Transverse colon (tissue), 4 donors: Measurements from ENCODE around the gene INTS3. TPM values are rescaled to one million over a fixed set of nuclear protein-coding genes. Genes with fewer than 3 reads are reported as not detected.

Source experiments
- DNase-seq: peaks from one replicate; pipeline ENCODE4 v3.0.0-alpha.2; 2019
- H3K27ac ChIP-seq, 4 donors: fragments of 200-600 bp; sonication (generic); 2 replicates each; pipeline ENCODE4 v1.5.1; 2016 to 2018; ENCODE audit warnings: inconsistent platforms in 4 of 4
- H3K27me3 ChIP-seq: fragments of 200-600 bp; sonication (generic); 2 replicates; pipeline ENCODE4 v1.5.1; 2017; ENCODE audit warnings: inconsistent platforms
- H3K36me3 ChIP-seq, 4 donors: fragments of 200-600 bp; sonication (generic); 2 replicates each; pipeline ENCODE4 v1.5.1; 2017 to 2019; ENCODE audit warnings: inconsistent platforms in 4 of 4
- H3K4me1 ChIP-seq, 4 donors: fragments of 200-600 bp; sonication (generic); 2 replicates each; pipeline ENCODE4 v1.5.1; 2017 to 2020; ENCODE audit warnings: inconsistent platforms in 4 of 4
- H3K4me3 ChIP-seq, 4 donors: fragments of 200-600 bp; sonication (generic); 1 replicate in 1 of 4; 2 replicates in 3 of 4; pipeline versions ENCODE4 v1.5.1 to v1.6.1; 2017 to 2019; ENCODE audit warnings: inconsistent platforms in 4 of 4
- H3K9me3 ChIP-seq, 2 donors: fragments of 200-600 bp; sonication (generic); 2 replicates each; pipeline ENCODE4 v1.5.1; 2017 to 2019; ENCODE audit warnings: inconsistent platforms in 2 of 2
- CTCF ChIP-seq, 5 experiments: fragments of 200-600 bp in 3 of 5; fragments of 450-650 bp in 2 of 5; sonication (generic) in 3 of 5; IDR thresholded peaks; 1 replicate in 2 of 5; 2 replicates in 3 of 5; pipeline ENCODE4 v1.5.1; 2016 to 2017; ENCODE audit warnings: antibody characterized with exemption in 5 of 5, inconsistent platforms in 3 of 5, mild to moderate bottlenecking in 2 of 5, moderate library complexity in 1 of 5
- EP300 ChIP-seq: sonication (generic); formaldehyde crosslinking; IDR thresholded peaks from one replicate; pipeline ENCODE4 v1.6.1; 2017; ENCODE audit warnings: antibody characterized with exemption, low read depth
- POLR2A ChIP-seq: fragments of 450-650 bp; IDR thresholded peaks from one replicate; pipeline ENCODE4 v1.6.1; 2016; ENCODE audit warnings: antibody characterized with exemption, mild to moderate bottlenecking, moderate library complexity
- POLR2AphosphoS5 ChIP-seq, 3 donors: sonication (generic); formaldehyde crosslinking; IDR thresholded peaks; one replicate each; pipeline ENCODE4 v1.6.1; 2016; ENCODE audit warnings: antibody characterized with exemption in 3 of 3
- WGBS, 2 donors: methylation state at CpG; one replicate each; pipeline ENCODE4 v1.1.5; 2018; ENCODE audit warnings: low coverage in 1 of 2; 5-methylcytosine and 5-hydroxymethylcytosine counted together
- in situ Hi-C, 4 donors: fragments of 200-750 bp; cut with MboI; loops; one replicate each; pipeline versions ENCODE4 v1.15.0 to v1.15.1; 2017; ENCODE audit warnings: low sequenced_read_pairs in 3 of 4, low pct_ligation_motif_present in 1 of 4, low pct_unique_long_range_greater_than_20kb in 1 of 4
- intact Hi-C: fragments of 100-400 bp; cut with DNase I; formaldehyde crosslinking; loops from one replicate; pipeline ENCODE4 v1.15.1; 2023; ENCODE audit warnings: low total_unique reads
- total RNA-seq, 4 donors: library from RNA; depleted of rRNA; stranded (reverse); fragments of >200 nt; gene quantifications; one replicate each; pipeline ENCODE4 v1.1.0, GENCODE V29; 2016

Gene INTS3
- total RNA-seq, 4 donors from 2014 or later: 26.1 to 35.6 (median 28.0) TPM

- H3K4me3 ChIP-seq: no peak overlapping the region
- in situ Hi-C loops: loop anchor here in 1 of 4 donors (10.0 kb wide), 1 partner anchor 96 kb away; the partner anchor contains the start of genes ILF2 and NPR1
- H3K27me3 ChIP-seq: no peaks in the 10 kb centered on the region
- H3K36me3 ChIP-seq: peaks cover 0 to 19% (median 0%) of the 10 kb centered on the region in 4 donors
- H3K4me1 ChIP-seq: peaks cover 7 to 33% (median 26%) of the 10 kb centered on the region in 4 donors
- 93% methylated on average over 2 of the region's 2 CpGs; no CpG with 5 or more reads in 1 of the 2 donors for WGBS, 2 donors
- H3K27ac ChIP-seq: no peak overlapping the region
- no peak for DNase-seq
- no peak for TF ChIP-seq POLR2A
- TF ChIP-seq EP300: no peak
- intact Hi-C loops: no loop called here
- no peaks in the 10 kb centered on the region for H3K9me3 ChIP-seq
Observed at GRCh38 chr1:153771261-153771660, 43.4 kb downstream of the INTS3 start.

- intact Hi-C loops: no loop called here
- H3K27ac ChIP-seq: no peak overlapping the region
- peaks cover 11 to 41% (median 33%) of the 10 kb centered on the region in 4 donors for H3K4me1 ChIP-seq
Observed at GRCh38 chr1:153771841-153772593, 44.2 kb downstream of the INTS3 start.

GRCh38 chr1:153773096-153773921 lies 45.5 kb downstream of the INTS3 start:
- in situ Hi-C loops: loop anchor here in 1 of 4 donors (10.0 kb wide), 1 partner anchor 99 kb away; the partner anchor contains the start of genes ILF2 and NPR1
- WGBS, 2 donors: 52 to 67% methylated on average over 3 to 12 of the region's 12 CpGs
- peaks cover 15 to 38% (median 27%) of the 10 kb centered on the region in 4 donors for H3K4me1 ChIP-seq

More at GRCh38 chr1:153771841-153772593, 44.2 kb downstream of the INTS3 start:
- Histone ChIP-seq H3K4me3 (no peak overlapping the region), H3K36me3 (peaks cover 0 to 19% (median 0%) of the 10 kb centered on the region in 4 donors), H3K9me3 (no peaks in the 10 kb centered on the region), H3K27me3 (no peaks in the 10 kb centered on the region)
- in situ Hi-C loops: loop anchor here in 1 of 4 donors (10.0 kb wide), 1 partner anchor 97 kb away; the partner anchor contains the start of genes ILF2 and NPR1
- no peak for DNase-seq
- TF ChIP-seq CTCF (IDR thresholded peaks at IDR 0.05) (peak in 4 of 5 experiments; percentile 17 to 29 (median 22)), POLR2AphosphoS5 (IDR thresholded peaks at IDR 0.05) (no peak)
- 78 to 83% methylated on average over 5 to 20 of the region's 21 CpGs for WGBS, 2 donors

More at GRCh38 chr1:153773096-153773921, 45.5 kb downstream of the INTS3 start:
- H3K4me3 ChIP-seq: no peak overlapping the region
- no peak for DNase-seq
- peak overlapping the region; percentile 39 to 97 (median 88) for H3K27ac ChIP-seq
- H3K36me3 ChIP-seq: peaks cover 0 to 19% (median 0%) of the 10 kb centered on the region in 4 donors
- intact Hi-C loops: no loop called here
- H3K27me3 ChIP-seq: no peaks in the 10 kb centered on the region
- H3K9me3 ChIP-seq: no peaks in the 10 kb centered on the region
- TF ChIP-seq POLR2AphosphoS5 (IDR thresholded peaks at IDR 0.05) (no peak), EP300 (no peak), CTCF (IDR thresholded peaks at IDR 0.05) (no peak), POLR2A (no peak)
